ENCODE data around the gene TSPAN19.

Gene TSPAN19

GRCh38 chr12:84998341-84998740 is 37.7 kb downstream of the TSPAN19 start:
- DNase-seq = no peak

- no peak for DNase-seq
Observed at GRCh38 chr12:84996759-84997158, 39.3 kb downstream of the TSPAN19 start.

GRCh38 chr12:84995641-84996040 is 40.4 kb downstream of the TSPAN19 start:
- no peak for DNase-seq

GRCh38 chr12:84994426-84994825 is 41.7 kb downstream of the TSPAN19 start:
- no peak for DNase-seq

- no peak for DNase-seq
Observed at GRCh38 chr12:84986586-84986985, 49.5 kb downstream of the TSPAN19 start.

- DNase-seq = no peak
Observed at GRCh38 chr12:84986117-84986516, 50.0 kb downstream of the TSPAN19 start.

GRCh38 chr12:84983289-84983688 is 52.8 kb downstream of the TSPAN19 start:
- DNase-seq = no peak

GRCh38 chr12:84982888-84983287 is 53.2 kb downstream of the TSPAN19 start:
- no peak for DNase-seq

GRCh38 chr12:84978921-84979320 is 57.2 kb downstream of the TSPAN19 start:
- DNase-seq = no peak

GRCh38 chr12:84976133-84976532 is 59.9 kb downstream of the TSPAN19 start:
- no peak for DNase-seq

- no peak for DNase-seq
Observed at GRCh38 chr12:84974155-84974815, 61.8 kb downstream of the TSPAN19 start.

- no peak for DNase-seq
Observed at GRCh38 chr12:84973026-84973425, 63.1 kb downstream of the TSPAN19 start.

GRCh38 chr12:84969226-84969625 is 66.9 kb downstream of the TSPAN19 start:
- no peak for DNase-seq

Data from GF-D8 (cell line).